Mucosa of rectum (tissue), 2 donors: ENCODE results near the gene LYRM4.

ENCODE experiments used
- H3K27ac ChIP-seq, 2 donors: one replicate each; pipeline ENCODE4 v1.7.0; 2013; ENCODE audit warnings: inconsistent platforms in 2 of 2, low read depth in 2 of 2, low read length in 2 of 2
- H3K27me3 ChIP-seq, 2 donors: one replicate each; pipeline ENCODE4 v1.7.0; 2013; ENCODE audit warnings: low read length in 2 of 2; ENCODE audit not compliant: control insufficient read depth in 2 of 2, insufficient read depth in 2 of 2
- H3K36me3 ChIP-seq, 2 donors: one replicate each; pipeline ENCODE4 v1.7.0; 2013; ENCODE audit warnings: low read length in 2 of 2; ENCODE audit not compliant: control insufficient read depth in 2 of 2, insufficient read depth in 2 of 2
- H3K4me1 ChIP-seq, 2 donors: one replicate each; pipeline ENCODE4 v1.7.0; 2013; ENCODE audit warnings: low read length in 2 of 2, mild to moderate bottlenecking in 1 of 2; ENCODE audit not compliant: control insufficient read depth in 2 of 2, insufficient read depth in 2 of 2
- H3K4me3 ChIP-seq, 2 donors: one replicate each; pipeline ENCODE4 v1.7.0; 2013; ENCODE audit warnings: low read length in 2 of 2
- H3K9ac ChIP-seq, 2 donors: one replicate each; pipeline ENCODE4 v1.7.0; 2013; ENCODE audit warnings: low read length in 2 of 2, low read depth in 1 of 2, mild to moderate bottlenecking in 1 of 2
- H3K9me3 ChIP-seq, 2 donors: one replicate each; pipeline ENCODE4 v1.7.0; 2013; ENCODE audit warnings: low read length in 2 of 2; ENCODE audit not compliant: control insufficient read depth in 2 of 2
- donor health status: healthy.
- donor health status: Normal muscosa, but diverticular disease.

The LYRM4 gene

DNA sequence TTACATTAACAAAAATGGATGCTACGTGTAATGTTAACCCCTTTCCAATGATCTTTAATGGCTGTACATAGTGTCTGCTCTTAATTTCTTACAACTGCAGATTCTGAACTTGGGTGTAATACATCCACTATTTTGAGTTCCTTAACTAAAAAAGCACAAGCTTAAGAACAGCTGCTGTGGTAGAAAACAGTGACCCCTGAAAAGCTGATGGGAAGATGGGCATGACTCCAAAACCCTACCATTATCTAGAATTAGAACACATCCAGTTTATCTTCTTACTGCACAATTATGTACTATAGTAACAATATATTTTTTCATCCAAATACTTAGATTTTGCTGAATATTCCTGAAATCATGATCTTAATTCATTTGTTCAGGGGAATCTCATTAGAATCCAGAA, 49.3 kb downstream of the LYRM4 start:
- H3K4me1 ChIP-seq: peaks cover 0 to 7% of the 10 kb centered on the region in 2 donors
- H3K27me3 ChIP-seq: no peaks in the 10 kb centered on the region
- H3K27ac ChIP-seq: no peak overlapping the region
- H3K9ac ChIP-seq: no peak overlapping the region
- no peaks in the 10 kb centered on the region for H3K9me3 ChIP-seq
- no peaks in the 10 kb centered on the region for H3K36me3 ChIP-seq
- no peak overlapping the region for H3K4me3 ChIP-seq

DNA sequence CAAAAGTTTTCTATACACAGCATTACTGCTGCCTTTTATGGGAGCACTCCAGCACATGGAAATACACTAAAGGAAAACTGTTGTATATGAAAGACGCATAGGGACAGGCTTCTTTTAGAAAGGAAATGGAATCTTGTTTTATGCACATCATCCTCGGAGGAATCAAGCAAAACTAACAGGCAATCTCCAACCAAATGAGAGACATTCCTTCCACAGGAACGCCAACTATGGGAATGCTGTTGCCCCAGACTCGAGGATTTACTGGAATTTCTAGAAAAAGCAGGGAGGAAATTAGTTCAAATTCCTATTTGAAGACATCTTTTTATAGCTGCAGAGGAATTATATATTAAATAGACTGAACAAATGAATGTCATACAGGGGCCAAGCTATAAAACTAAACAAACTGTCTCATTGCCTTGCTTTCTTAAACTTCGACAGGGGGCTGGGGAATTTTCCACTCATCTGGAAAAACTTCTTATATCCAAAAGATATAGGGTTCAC, 52.2 kb downstream of the LYRM4 start:
- no peak overlapping the region for H3K9ac ChIP-seq
- no peaks in the 10 kb centered on the region for H3K9me3 ChIP-seq
- H3K4me3 ChIP-seq: no peak overlapping the region
- no peaks in the 10 kb centered on the region for H3K27me3 ChIP-seq
- no peak overlapping the region for H3K27ac ChIP-seq
- peaks cover 0 to 4% of the 10 kb centered on the region in 2 donors for H3K4me1 ChIP-seq
- no peaks in the 10 kb centered on the region for H3K36me3 ChIP-seq

DNA sequence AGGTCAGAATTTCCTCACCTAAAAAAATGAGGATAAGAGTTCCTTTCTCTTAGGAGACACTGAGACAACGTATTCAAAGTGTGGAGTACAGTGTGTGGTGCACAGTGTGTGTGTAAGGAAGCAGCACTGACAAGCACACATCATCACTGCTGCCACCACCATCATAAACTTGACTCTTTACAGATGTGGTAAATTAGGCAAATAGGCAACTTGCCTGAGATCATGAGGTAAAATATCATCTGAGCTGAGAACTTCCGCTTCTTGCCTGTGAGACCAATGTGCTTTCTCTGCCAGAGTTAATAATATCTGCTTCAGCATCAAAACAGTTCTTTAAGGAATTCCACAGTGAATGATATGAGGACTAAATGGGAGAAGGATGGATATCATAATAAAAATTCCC, 52.7 kb downstream of the LYRM4 start:
- no peak overlapping the region for H3K4me3 ChIP-seq
- H3K4me1 ChIP-seq: peaks cover 0 to 4% of the 10 kb centered on the region in 2 donors
- no peak overlapping the region for H3K9ac ChIP-seq
- no peaks in the 10 kb centered on the region for H3K27me3 ChIP-seq
- no peaks in the 10 kb centered on the region for H3K36me3 ChIP-seq
- H3K27ac ChIP-seq: no peak overlapping the region
- H3K9me3 ChIP-seq: no peaks in the 10 kb centered on the region

DNA sequence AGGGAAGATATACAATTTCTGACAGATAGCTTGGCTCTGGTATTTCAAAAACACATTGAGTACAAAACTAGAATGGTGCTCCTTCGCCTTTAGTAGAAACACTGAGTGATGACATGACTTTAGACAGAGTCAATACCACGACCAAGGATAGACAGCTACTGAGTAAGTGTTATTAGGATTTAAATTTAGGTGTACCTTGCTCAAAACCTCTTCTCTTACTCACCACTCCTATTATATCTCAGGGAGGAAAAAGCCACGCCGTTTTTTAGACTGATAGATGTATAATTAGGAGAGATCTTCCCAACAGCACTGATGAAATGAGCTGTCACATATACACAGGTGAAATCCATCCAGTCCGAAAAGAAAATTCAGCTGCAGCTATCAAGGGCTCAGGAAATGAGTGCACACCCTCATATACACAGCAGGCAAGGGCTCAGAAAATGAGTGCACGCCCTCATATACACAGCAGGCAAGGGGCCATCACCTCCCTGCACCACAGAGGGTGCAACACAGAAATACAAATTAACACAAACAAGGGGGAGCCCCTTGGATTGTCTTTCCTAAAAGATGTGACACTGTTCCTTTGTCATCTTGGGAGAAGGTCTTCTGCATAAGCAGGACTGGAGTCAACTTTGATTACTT, 53.7 kb downstream of the LYRM4 start:
- Histone ChIP-seq H3K4me3 (no peak overlapping the region), H3K9ac (no peak overlapping the region), H3K9me3 (no peaks in the 10 kb centered on the region), H3K4me1 (peaks cover 0 to 4% of the 10 kb centered on the region in 2 donors), H3K27me3 (no peaks in the 10 kb centered on the region), H3K36me3 (no peaks in the 10 kb centered on the region), H3K27ac (no peak overlapping the region)

DNA sequence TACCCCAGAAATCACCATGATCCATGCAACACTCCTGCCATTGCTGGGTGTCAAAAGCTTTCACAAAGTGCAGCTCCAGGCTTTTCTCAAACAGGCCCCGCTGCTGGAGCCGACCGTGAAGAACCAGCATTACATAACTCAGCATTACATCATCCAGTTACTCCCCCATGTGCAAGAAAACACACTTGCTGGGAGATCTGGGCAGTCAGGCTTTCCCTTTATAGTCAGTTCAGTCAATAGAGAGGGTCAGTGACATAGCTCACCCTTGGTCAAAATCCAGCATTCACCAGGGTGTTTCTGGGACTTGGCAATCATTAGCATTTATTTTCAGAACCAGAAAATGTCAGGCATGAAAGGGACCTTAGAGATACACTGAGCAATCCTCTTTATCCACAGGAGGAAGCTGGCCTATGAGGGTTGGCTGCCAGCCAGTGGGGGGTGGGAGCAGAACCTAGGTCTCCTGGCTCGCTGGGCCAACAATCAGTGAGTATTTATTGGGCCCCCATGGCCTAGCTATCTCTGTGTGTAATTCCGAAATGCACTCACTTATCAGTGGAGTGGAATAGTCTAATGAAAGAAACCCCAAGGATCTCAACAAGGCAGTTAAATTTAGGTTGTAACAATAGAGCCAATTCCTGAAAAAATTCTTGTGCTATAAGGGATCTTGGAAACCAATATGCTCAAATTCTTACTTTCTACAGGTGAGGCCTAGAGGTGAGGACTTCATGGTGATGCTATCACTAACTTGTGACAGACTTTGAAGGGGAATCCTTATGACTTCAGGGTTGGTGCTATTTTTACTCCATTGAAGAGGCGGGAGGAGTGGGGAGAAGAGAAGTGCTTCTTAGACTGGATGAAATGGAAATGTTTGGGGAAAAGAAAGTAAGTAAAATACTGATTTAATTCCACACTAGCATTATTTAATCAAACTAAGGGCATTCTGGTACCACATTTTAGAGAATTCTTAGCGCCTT, 54.6 kb downstream of the LYRM4 start:
- no peak overlapping the region for H3K9ac ChIP-seq
- H3K4me1 ChIP-seq: peaks cover 0 to 4% of the 10 kb centered on the region in 2 donors
- no peaks in the 10 kb centered on the region for H3K9me3 ChIP-seq
- peak overlapping the region; percentile 18 to 41 for H3K27ac ChIP-seq
- H3K4me3 ChIP-seq: no peak overlapping the region
- H3K36me3 ChIP-seq: no peaks in the 10 kb centered on the region
- H3K27me3 ChIP-seq: no peaks in the 10 kb centered on the region

DNA sequence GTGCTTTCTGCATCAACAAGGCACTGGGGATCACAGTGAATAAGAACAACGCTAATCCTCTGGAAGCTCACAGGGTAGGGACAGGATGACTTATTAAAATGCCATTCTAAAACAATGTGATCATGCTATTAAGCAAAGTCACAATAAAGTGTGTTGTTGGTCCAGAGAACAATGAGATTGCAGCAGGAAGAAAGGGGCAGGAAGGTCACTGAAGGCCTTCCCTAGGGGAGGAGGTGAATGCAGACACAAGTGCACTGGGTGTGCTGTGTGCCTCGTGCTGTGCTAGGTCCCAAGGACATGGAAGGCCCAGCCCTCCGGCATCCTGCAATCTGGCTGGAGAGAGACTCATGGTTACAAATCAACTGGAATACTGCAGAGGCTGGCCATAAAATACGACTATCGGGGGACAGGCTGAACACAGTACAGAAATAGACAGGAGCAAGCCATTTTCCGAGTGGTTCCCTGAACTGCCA, 55.7 kb downstream of the LYRM4 start:
- Histone ChIP-seq H3K4me1 (peaks cover 0 to 4% of the 10 kb centered on the region in 2 donors), H3K9ac (no peak overlapping the region), H3K9me3 (no peaks in the 10 kb centered on the region), H3K4me3 (no peak overlapping the region), H3K27me3 (no peaks in the 10 kb centered on the region), H3K36me3 (no peaks in the 10 kb centered on the region), H3K27ac (peak overlapping the region in 1 of 2 donors; percentile 61)

DNA sequence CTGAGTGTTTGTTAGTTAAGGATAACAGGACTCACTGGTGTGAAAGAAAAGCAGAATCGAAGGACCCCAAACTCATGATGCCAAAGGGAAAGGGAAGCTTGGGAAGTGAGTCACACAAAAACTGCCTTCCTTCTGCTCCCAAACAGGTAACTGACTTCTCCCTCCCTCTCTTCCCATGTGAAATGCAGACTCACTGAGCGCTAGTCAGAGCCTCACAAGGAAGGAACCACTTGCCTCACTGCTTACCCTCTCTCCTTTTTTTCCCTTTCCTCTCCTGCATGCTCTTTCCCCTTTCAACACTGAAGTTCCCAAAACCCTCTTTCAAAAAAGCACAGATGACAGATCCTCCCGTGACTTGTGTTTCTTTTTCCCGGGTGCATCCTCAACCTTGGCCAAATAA, 56.4 kb downstream of the LYRM4 start:
- Histone ChIP-seq H3K27me3 (no peaks in the 10 kb centered on the region), H3K4me1 (peaks cover 0 to 4% of the 10 kb centered on the region in 2 donors), H3K9ac (no peak overlapping the region), H3K27ac (no peak overlapping the region), H3K4me3 (no peak overlapping the region), H3K36me3 (no peaks in the 10 kb centered on the region), H3K9me3 (no peaks in the 10 kb centered on the region)

DNA sequence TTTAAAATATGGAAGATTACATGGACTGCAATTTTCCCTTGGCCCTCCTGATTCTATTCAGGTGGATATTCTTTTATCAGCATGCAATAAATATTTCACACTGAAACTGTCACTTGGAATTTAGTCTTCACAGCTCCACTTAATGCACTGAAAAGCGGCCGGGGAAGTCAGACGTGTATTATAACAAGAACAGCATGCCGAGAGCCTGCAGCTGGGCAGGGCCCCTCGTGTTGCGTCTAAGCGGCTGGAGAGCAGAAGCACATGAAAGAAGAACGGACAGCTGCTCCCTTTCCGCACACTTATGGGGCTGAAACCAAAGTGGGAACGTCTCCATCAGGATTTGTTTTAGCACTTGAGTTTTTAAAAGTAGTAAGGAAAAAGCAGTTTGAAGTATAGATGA, 57.2 kb downstream of the LYRM4 start:
- Histone ChIP-seq H3K27ac (no peak overlapping the region), H3K4me3 (no peak overlapping the region), H3K4me1 (peaks cover 0 to 4% of the 10 kb centered on the region in 2 donors), H3K27me3 (no peaks in the 10 kb centered on the region), H3K9me3 (no peaks in the 10 kb centered on the region), H3K36me3 (no peaks in the 10 kb centered on the region), H3K9ac (no peak overlapping the region)

DNA sequence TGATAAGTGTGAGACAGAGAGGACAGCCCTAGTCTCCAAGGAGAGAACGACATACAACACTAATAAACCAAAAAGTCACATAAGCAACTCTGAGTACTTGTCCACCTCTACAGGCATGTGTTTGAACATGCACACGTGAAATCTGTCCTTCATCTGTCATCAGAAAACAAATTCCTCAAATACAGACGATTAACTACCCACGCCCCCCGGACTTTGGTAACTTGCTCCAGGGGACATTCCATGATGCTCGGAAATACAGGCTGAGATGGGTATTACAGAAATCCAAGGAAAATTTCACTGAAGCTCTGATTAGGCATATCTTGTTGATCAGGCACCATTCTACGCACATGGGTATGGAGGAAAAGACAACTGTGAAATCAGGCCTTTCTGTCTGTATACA, 57.8 kb downstream of the LYRM4 start:
- Histone ChIP-seq H3K27me3 (no peaks in the 10 kb centered on the region), H3K9ac (no peak overlapping the region), H3K9me3 (no peaks in the 10 kb centered on the region), H3K4me1 (peaks cover 0 to 4% of the 10 kb centered on the region in 2 donors), H3K27ac (no peak overlapping the region), H3K36me3 (no peaks in the 10 kb centered on the region), H3K4me3 (no peak overlapping the region)

DNA sequence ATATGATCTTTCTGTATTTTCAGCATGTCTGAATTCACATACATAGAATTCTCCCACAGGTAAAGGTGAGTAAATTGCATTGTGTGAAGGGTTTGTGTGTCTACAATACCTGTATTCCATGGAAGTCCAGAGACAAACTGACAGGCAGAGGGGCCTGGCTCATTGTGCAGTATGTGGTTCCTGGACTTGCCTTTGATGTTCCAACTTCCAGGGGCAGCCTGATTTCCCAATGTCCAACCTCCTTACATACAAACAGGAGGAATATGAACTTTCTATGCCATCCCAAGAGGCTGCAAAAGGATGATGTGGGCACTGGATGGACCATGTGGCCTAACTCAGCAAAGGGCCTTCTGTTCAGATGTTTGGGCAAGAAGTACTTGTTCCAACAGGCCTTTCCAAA, 58.5 kb downstream of the LYRM4 start:
- peaks cover 0 to 4% of the 10 kb centered on the region in 2 donors for H3K4me1 ChIP-seq
- H3K36me3 ChIP-seq: no peaks in the 10 kb centered on the region
- H3K27ac ChIP-seq: no peak overlapping the region
- H3K9me3 ChIP-seq: no peaks in the 10 kb centered on the region
- no peak overlapping the region for H3K9ac ChIP-seq
- H3K27me3 ChIP-seq: no peaks in the 10 kb centered on the region
- H3K4me3 ChIP-seq: no peak overlapping the region
